GM19239 (cell line): ENCODE measurements around the gene DYNLRB1.

Experiments used
- DNase-seq: peaks from one replicate; pipeline ENCODE4 v3.0.0; 2011; ENCODE audit warnings: low spot score; ENCODE audit not compliant: insufficient read length
- FAIRE-seq: peaks from 2 replicates; lab custom pipeline; 2011; peaks lifted over from hg19 to GRCh38; lab: Jason Lieb, UNC

Gene DYNLRB1

GRCh38 chr20:34574426-34574825, 58.2 kb downstream of the DYNLRB1 start:
- no peak for FAIRE-seq
- DNase-seq = no peak

- FAIRE-seq (no peak), DNase-seq (no peak)
Measured at GRCh38 chr20:34574861-34575260, 58.6 kb downstream of the DYNLRB1 start.

GRCh38 chr20:34575271-34575670, 59.0 kb downstream of the DYNLRB1 start:
- FAIRE-seq (no peak), DNase-seq (no peak)

- FAIRE-seq = no peak
- DNase-seq = no peak
Measured at GRCh38 chr20:34575756-34576155, 59.5 kb downstream of the DYNLRB1 start.

- FAIRE-seq = no peak
- DNase-seq = no peak
Measured at GRCh38 chr20:34577061-34577460, 60.8 kb downstream of the DYNLRB1 start.

- FAIRE-seq = no peak
- DNase-seq = no peak
Measured at GRCh38 chr20:34578025-34578424, 61.8 kb downstream of the DYNLRB1 start.

- no peak for DNase-seq
- FAIRE-seq = no peak
Measured at GRCh38 chr20:34578521-34578920, 62.3 kb downstream of the DYNLRB1 start.

GRCh38 chr20:34579191-34579978, 63.2 kb downstream of the DYNLRB1 start:
- DNase-seq = no peak
- FAIRE-seq = no peak

GRCh38 chr20:34579979-34580940, 64.0 kb downstream of the DYNLRB1 start:
- DNase-seq (no peak), FAIRE-seq (peak; percentile 93)

GRCh38 chr20:34581341-34582184, 65.3 kb downstream of the DYNLRB1 start:
- no peak for FAIRE-seq

GRCh38 chr20:34582221-34582620, 66.0 kb downstream of the DYNLRB1 start:
- no peak for FAIRE-seq
- DNase-seq = no peak

More at GRCh38 chr20:34581341-34582184, 65.3 kb downstream of the DYNLRB1 start:
- no peak for DNase-seq

GRCh38 chr20:34582911-34583310, 66.7 kb downstream of the DYNLRB1 start:
- DNase-seq (no peak), FAIRE-seq (no peak)

GRCh38 chr20:34583544-34583943, 67.3 kb downstream of the DYNLRB1 start:
- FAIRE-seq = no peak
- no peak for DNase-seq

GRCh38 chr20:34585019-34585418, 68.8 kb downstream of the DYNLRB1 start:
- DNase-seq (no peak), FAIRE-seq (no peak)

- no peak for FAIRE-seq
- DNase-seq = no peak
Measured at GRCh38 chr20:34586488-34587163, 70.4 kb downstream of the DYNLRB1 start.
